Left ventricle myocardium inferior (tissue), 1 donor: ENCODE results near the gene PRR19. TPM values are rescaled to one million over a fixed set of nuclear protein-coding genes. Genes with fewer than 3 reads are reported as not detected.

Source experiments
- DNase-seq: peaks from one replicate; pipeline ENCODE4 v3.0.0-alpha.2; 2020
- H3K27ac ChIP-seq: fragments of 200-600 bp; replicated peaks from 2 replicates; pipeline ENCODE4 v1.8.0; 2021
- H3K27me3 ChIP-seq: fragments of 200-600 bp; 2 replicates; pipeline ENCODE4 v1.8.0; 2021; ENCODE audit warnings: low read depth
- H3K36me3 ChIP-seq: fragments of 200-600 bp; 2 replicates; pipeline ENCODE4 v1.8.0; 2021
- H3K4me1 ChIP-seq: fragments of 200-600 bp; 2 replicates; pipeline ENCODE4 v1.8.0; 2021
- H3K4me3 ChIP-seq: fragments of 200-600 bp; 2 replicates; pipeline ENCODE4 v1.8.0; 2021; ENCODE audit warnings: mild to moderate bottlenecking, moderate library complexity
- H3K9me3 ChIP-seq: fragments of 200-600 bp; replicated peaks from 2 replicates; pipeline ENCODE4 v1.8.0; 2021
- CTCF ChIP-seq: fragments of 200-600 bp; IDR thresholded peaks from 2 replicates; pipeline ENCODE4 v1.8.0; 2021; ENCODE audit warnings: antibody characterized with exemption, mild to moderate bottlenecking, borderline replicate concordance
- intact Hi-C: fragments of 100-400 bp; cut with micrococcal nuclease; formaldehyde crosslinking; loops from one replicate; pipeline ENCODE4 v1.11.0; 2022
- microRNA-seq: library from miRNA; unstranded; fragments of <30 nt; microRNA quantifications from one replicate; pipeline ENCODE4 v1.2.0, GENCODE V29; 2020
- total RNA-seq: library from RNA; stranded (reverse); fragmentation: NEBNext Ultra II Directional; extraction: Animal tissue kit (Norgen Biotek cat#: 25700); gene quantifications from one replicate; pipeline ENCODE4 v1.2.1, GENCODE V29; 2021
- donor health status: DM: no; HTN: yes; CAD: no; lungs with severe emphysema.

The PRR19 gene
- total RNA-seq, 1 donor from 2014 or later, result not detected

GRCh38 chr19:42357290-42357689 lies 55.4 kb downstream of the PRR19 start:
- Histone ChIP-seq H3K9me3 (no peaks in the 10 kb centered on the region), H3K4me3 (no peak overlapping the region), H3K27me3 (no peaks in the 10 kb centered on the region), H3K27ac (no peak overlapping the region), H3K4me1 (no peaks in the 10 kb centered on the region), H3K36me3 (peaks cover 93% of the 10 kb centered on the region)
- intact Hi-C loops, result no loop called here
- no peak for TF ChIP-seq CTCF
- DNase-seq, result no peak

Small RNA genes lying within 50 kb of the gene (microRNA-seq; reads per million reads assigned to microRNA genes)
- not detected for gene MIR8077

Other genes starting within 250 kb of the PRR19 start
- gene GRIK5, start 231.9 kb upstream of the PRR19 start, total RNA-seq, result 2.1 TPM
- 7.1 TPM for gene ZNF574, start 226.0 kb upstream of the PRR19 start, total RNA-seq
- gene POU2F2, start 169.7 kb upstream of the PRR19 start, total RNA-seq, result 1.2 TPM
- gene DEDD2, start 84.5 kb upstream of the PRR19 start, total RNA-seq, result 15.8 TPM
- 5.9 TPM for gene ZNF526, start 81.8 kb upstream of the PRR19 start, total RNA-seq
- gene GSK3A, start 59.5 kb upstream of the PRR19 start, total RNA-seq, result 37.6 TPM
- 33.5 TPM for gene ERF, start 47.0 kb upstream of the PRR19 start, total RNA-seq
- 33.3 TPM for gene CIC, start 32.9 kb upstream of the PRR19 start, total RNA-seq
- 2.1 TPM for gene PAFAH1B3, start 492 bp downstream of the PRR19 start, total RNA-seq
- 0.36 TPM for gene TMEM145, start 11.2 kb downstream of the PRR19 start, total RNA-seq
- 34.3 TPM for gene MEGF8, start 23.5 kb downstream of the PRR19 start, total RNA-seq
- 0.49 TPM for gene CNFN, start 88.2 kb downstream of the PRR19 start, total RNA-seq
- 55.8 TPM for gene LIPE, start 125.3 kb downstream of the PRR19 start, total RNA-seq
- not detected for gene CXCL17, start 140.8 kb downstream of the PRR19 start, total RNA-seq
- gene CEACAM1, start 226.3 kb downstream of the PRR19 start, total RNA-seq, result 3.4 TPM